LHCN-M2 (cell line): Measurements from ENCODE around the gene PTMA. TPM values are rescaled to one million over a fixed set of nuclear protein-coding genes. Genes with fewer than 3 reads are reported as not detected.
"Not testable (repeated sequence)": the region's sequence is repeated elsewhere in the genome, so short reads cannot be mapped to it uniquely, and the experiment has no call there.

ENCODE experiments used
- DNase-seq: peaks from one replicate; pipeline ENCODE4 v3.0.0-alpha.2; 2012; ENCODE audit warnings: low read depth
- total RNA-seq: library from RNA; depleted of rRNA; stranded (reverse); fragments of >200 nt; gene quantifications from 2 replicates; pipeline ENCODE4 v1.2.3, GENCODE V29; 2014

The PTMA gene
- total RNA-seq, 1 experiment from 2014 or later: 882 TPM

- no peak for DNase-seq
Measured at GRCh38 chr2:231693956-231694355, 14.4 kb upstream of the PTMA start.

- no peak for DNase-seq
Measured at GRCh38 chr2:231696004-231696367, 12.3 kb upstream of the PTMA start.

DNA sequence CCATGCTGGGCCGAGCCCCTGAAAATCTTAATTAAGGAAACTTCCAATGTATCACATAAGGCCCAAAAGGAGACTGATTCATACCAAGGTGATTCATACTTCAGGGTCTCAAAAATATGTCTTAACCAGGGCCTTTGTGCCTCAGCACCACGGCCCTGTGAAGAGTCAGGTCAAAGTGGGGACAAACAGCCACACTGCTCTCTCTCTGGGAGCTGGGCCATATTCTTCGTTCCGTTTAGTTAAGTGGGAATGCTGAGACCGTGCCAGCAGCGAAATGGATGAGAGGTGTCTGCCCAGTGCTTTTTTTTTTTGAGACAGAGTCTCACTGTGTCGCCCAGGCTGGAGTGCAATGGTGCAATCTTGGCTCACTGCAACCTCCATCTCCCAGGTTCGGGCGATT is 9.3 kb upstream of the PTMA start:
- no peak for DNase-seq

- DNase-seq: no peak
Measured at GRCh38 chr2:231701456-231702373, 6.6 kb upstream of the PTMA start.

DNA sequence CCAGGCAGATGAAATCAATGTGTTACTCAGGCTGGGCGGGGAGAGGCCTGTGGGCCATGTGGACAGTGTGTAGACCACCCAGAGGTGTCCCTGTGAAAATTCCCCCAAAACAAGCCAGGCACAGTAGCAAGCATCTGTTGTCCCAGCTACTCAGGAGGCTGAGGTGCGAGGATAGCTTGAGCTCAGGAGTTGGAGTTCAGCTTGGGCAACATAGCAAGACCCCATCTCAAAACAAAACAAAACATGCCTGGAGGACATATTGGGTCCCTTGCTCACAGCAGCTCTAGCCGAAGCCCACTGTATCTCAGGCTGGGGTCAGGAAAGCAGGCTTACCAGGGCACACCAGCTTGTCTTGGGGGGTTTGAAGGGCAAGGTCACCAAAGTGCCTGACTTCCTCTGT is 4.3 kb upstream of the PTMA start:
- no peak for DNase-seq

- peak; percentile 98 for DNase-seq
Measured at GRCh38 chr2:231706731-231707624, 1.3 kb upstream of the PTMA start.

GRCh38 chr2:231707625-231707926 is 749 bp upstream of the PTMA start:
- no peak for DNase-seq

GRCh38 chr2:231708773-231709635 is 679 bp downstream of the PTMA start:
- peak; percentile 47 for DNase-seq

DNA sequence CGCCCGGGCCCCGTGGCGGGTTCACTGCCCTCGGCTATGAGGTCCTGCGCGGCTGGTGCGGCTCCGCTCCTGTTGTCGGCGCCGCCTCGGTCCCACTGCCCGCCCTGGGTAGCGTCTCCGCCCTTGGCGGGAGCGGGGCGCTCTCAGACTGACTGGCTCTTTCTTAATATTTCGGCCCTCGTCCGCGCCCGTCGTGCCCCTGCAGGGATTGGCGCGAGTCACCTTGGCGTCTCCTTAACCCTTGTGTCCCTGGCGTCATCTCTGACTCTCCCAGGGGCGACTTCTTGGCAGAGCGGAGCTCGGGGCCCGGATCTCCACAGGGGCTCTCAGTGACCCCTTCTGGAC is 1.3 kb downstream of the PTMA start:
- peak; percentile 41 for DNase-seq

DNA sequence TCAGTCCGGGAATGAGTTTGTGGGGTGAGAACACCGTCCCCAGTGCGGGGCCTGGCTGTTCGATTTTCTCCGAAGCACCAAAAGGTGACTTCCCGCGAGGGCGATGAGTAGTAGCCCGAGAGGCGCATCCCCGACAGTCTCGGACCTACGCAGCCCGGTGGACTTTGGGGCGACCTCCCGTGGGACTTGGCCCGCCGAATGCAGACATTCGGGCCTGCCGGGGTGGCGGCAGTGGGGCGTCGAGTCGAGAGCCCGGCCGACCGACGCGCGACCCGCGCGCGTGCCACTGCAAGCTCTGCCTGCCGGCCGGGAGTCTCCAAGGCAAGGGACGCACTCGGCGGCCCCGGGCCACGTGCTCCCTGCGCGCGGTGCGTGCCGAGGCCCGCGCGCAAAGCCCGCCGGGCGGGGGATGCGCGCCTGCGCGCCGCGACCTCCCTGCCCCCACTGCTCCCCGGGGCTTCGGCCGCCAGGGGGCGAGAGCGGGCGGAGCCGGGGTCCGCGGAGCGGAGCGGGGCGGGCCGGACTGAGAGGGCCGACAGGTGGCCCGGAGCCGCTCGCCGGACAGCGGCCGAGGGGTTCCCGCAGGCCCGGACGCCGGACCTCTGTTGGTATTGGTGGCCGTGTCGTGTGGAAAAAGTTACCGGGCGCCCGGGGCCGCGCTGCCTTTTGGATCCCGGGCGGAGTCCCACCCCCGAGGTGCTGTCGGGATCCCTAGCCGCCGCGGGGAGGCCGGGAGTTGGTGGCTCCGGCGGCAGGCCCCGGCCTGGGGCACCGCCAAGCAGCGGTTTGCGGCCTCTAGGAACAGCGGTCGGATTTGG is 1.9 kb downstream of the PTMA start:
- peak; percentile 85 for DNase-seq

- DNase-seq: no peak
Measured at GRCh38 chr2:231710799-231711676, 2.7 kb downstream of the PTMA start.

- DNase-seq: no peak
Measured at GRCh38 chr2:231711677-231712450, 3.5 kb downstream of the PTMA start.

DNA sequence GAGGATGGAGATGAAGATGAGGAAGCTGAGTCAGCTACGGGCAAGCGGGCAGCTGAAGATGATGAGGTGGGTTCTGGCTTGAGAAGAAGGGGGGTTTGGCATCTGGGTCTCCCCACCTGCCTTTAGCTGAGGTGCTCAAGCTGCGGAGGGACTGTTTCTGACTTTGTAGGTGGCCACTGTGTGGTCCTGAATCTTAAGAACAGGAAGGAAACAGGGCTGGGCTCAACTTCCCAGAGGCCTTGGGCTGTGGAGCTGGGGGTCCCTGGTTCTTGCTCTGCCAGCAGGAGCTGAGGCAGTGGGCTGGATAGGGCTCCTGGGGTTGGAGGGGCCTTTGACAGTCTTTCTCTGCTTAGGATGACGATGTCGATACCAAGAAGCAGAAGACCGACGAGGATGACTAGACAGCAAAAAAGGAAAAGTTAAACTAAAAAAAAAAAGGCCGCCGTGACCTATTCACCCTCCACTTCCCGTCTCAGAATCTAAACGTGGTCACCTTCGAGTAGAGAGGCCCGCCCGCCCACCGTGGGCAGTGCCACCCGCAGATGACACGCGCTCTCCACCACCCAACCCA is 4.2 kb downstream of the PTMA start:
- DNase-seq: not testable (repeated sequence)

DNA sequence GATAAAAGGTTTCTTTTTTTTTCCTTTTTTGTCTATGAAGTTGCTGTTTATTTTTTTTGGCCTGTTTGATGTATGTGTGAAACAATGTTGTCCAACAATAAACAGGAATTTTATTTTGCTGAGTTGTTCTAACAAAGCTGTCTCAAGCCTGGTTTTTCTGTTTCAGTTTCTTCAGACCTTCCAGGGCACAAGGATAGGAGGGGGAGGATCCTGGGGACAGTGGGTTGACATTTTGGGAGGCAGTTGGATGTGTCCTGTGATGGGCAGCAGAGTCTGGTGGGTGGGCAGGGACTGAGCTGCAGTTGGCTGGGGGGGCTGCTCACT is 5.0 kb downstream of the PTMA start:
- DNase-seq: not testable (repeated sequence)

DNA sequence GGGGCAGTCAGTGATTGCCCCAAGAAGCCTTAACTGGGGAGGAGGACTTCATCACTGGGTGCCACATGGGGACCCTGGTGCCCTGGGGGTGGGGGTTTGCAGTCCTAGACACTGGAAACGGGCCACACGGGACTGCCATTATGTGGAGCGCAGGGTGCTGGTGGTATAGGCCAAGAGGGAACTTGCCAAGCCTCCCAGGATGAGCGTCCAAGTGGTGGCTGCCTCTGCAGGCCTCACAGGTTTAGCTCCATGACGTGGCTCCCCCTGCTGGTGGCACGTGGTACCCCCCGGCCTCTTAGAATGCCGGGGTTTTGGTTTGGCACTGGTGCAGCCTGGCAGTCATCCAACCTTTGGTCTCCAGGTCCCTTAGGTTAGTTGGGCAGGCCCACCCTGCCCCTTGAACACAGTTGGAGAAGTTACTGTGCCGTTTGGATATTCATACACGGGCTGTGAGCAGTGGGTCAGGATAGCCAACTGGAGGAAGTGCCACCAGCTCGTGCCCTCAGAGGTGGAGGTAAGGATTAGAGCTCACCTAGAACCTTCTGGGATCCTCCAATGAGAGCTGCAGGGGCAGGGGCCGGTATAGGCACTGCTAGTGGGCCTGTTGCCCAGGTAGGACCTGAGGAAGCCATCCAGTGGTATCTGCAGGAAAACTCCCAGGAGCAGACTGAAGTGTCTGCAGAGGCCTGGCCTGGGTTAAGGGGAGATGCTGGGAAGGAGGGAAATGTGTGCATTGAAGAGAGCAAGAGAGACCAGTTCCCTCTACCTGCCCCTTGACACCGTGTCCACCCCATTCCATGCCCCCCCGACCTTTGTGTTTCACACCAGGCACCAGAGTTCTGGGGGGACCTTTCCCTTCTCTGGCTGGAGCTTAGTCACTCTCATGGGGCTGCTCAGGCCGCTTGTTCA is 5.7 kb downstream of the PTMA start:
- peak; percentile 84 for DNase-seq

DNA sequence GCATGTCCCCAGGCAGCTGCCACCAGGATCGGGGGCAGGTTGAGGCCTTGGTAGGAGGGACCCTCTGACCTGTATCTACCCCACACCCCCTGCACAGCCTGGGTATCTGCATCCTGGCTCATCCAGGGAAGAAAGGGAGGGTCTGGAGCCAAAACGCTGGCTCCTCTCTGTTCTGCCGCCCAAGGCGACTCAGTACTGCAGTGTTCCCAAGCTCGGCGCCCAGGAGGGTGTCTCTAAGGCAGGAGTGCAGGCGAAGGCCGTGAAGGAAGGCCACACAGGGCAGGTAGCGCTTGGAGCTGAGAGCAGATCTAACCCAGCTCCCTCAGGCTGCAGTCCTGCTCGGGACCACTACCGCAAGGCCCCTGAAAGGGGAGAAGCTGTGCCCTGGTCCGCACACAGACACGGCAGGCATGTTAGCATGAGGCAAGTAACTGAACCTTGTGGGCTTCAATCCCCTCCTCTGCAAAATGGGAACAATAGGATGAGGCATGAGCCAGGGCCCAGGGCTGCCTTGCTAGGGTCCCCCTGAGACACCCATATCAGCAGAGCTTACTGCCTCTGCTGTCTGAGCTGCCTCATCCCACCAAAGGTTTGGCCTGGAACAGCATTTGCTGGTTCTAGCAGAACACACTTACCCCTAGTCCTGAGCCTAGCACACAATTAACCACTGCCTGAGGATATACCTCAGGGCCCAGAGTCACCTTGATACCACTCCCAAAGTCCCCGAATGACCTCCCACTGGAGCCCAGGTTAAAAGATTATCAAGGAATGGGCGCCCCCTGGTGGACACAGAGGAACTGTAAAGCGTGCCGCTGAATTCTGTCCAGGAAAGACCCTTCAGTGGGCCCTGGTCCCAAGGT is 6.5 kb downstream of the PTMA start:
- DNase-seq: peak; percentile 43

DNA sequence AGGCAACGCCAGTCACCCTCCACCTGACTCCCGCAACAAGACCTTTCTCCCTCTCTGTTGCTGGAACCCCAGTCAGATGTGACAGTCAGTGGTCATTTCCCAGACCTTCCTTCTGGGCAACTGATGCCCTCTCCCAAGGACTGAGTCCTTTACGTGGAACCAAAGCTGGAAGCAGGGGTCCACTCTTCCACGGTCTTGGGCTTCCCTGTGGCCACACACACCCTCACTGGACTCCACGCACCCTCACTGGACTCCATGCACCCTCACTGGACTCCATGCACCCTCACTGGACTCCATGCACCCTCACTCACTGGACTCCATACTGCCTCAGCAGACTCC is 7.1 kb downstream of the PTMA start:
- DNase-seq: no peak
